ENCODE data around the gene WDR86.

The WDR86 gene

GRCh38 chr7:151454305-151454704 is 44.5 kb upstream of the WDR86 start:
- Histone ChIP-seq H3K27me3 (replicated peaks; ENCODE audit: insufficient read depth, low read length) (peaks cover 16% of the 10 kb centered on the region; the same call in 1 of the 2 replicates), H3F3A (ENCODE audit: insufficient read depth, low read length) (no peaks in the 10 kb centered on the region), H3K27ac (ENCODE audit: low read length) (no peak overlapping the region), H3K4me3 (ENCODE audit: low read length) (no peak overlapping the region), H3K9ac (ENCODE audit: low read length) (no peak overlapping the region), H3K4me1 (ENCODE audit: low read length) (no peaks in the 10 kb centered on the region), H4K20me1 (ENCODE audit: insufficient read depth, low read length) (no peaks in the 10 kb centered on the region), H3K4me2 (ENCODE audit: low read depth, low read length) (no peak overlapping the region), H3K9me3 (replicated peaks; ENCODE audit: insufficient read depth, low read length) (no peaks in the 10 kb centered on the region), H3K36me3 (replicated peaks; ENCODE audit: insufficient read depth, low read length) (no peaks in the 10 kb centered on the region), H2AFZ (ENCODE audit: low read length) (no peak overlapping the region), H3K9me2 (replicated peaks; ENCODE audit: insufficient read depth, low read length) (no peaks in the 10 kb centered on the region), H3K79me2 (ENCODE audit: low read length) (no peaks in the 10 kb centered on the region)
- DNase-seq: no peak
- no peak for TF ChIP-seq EZH2 (optimal IDR thresholded peaks at IDR 0.05; ENCODE audit: low read depth, low read length)

- Histone ChIP-seq H3K9me2 (replicated peaks; ENCODE audit: insufficient read depth, low read length) (no peaks in the 10 kb centered on the region), H3K4me2 (ENCODE audit: low read depth, low read length) (no peak overlapping the region), H2AFZ (ENCODE audit: low read length) (no peak overlapping the region), H3F3A (ENCODE audit: insufficient read depth, low read length) (no peaks in the 10 kb centered on the region), H3K79me2 (ENCODE audit: low read length) (no peaks in the 10 kb centered on the region), H3K4me3 (ENCODE audit: low read length) (no peak overlapping the region), H3K36me3 (replicated peaks; ENCODE audit: insufficient read depth, low read length) (no peaks in the 10 kb centered on the region), H4K20me1 (ENCODE audit: insufficient read depth, low read length) (no peaks in the 10 kb centered on the region), H3K9me3 (replicated peaks; ENCODE audit: insufficient read depth, low read length) (no peaks in the 10 kb centered on the region), H3K4me1 (ENCODE audit: low read length) (no peaks in the 10 kb centered on the region), H3K27ac (ENCODE audit: low read length) (no peak overlapping the region), H3K27me3 (replicated peaks; ENCODE audit: insufficient read depth, low read length) (peaks cover 16% of the 10 kb centered on the region; the same call in 1 of the 2 replicates), H3K9ac (ENCODE audit: low read length) (no peak overlapping the region)
- TF ChIP-seq CTCF (IDR thresholded peaks at IDR 0.05; ENCODE audit: low read length) (no peak), EZH2 (optimal IDR thresholded peaks at IDR 0.05; ENCODE audit: low read depth, low read length) (no peak), EZH2phosphoT487 (IDR thresholded peaks at IDR 0.05; ENCODE audit: low read length) (no peak)
- no peak for DNase-seq
Observed at GRCh38 chr7:151453326-151453791, 43.5 kb upstream of the WDR86 start.

- Histone ChIP-seq H3K79me2 (ENCODE audit: low read length) (no peaks in the 10 kb centered on the region), H3K9me3 (replicated peaks; ENCODE audit: insufficient read depth, low read length) (no peaks in the 10 kb centered on the region), H3K4me2 (ENCODE audit: low read depth, low read length) (no peak overlapping the region), H3F3A (ENCODE audit: insufficient read depth, low read length) (no peaks in the 10 kb centered on the region), H3K27ac (ENCODE audit: low read length) (no peak overlapping the region), H3K36me3 (replicated peaks; ENCODE audit: insufficient read depth, low read length) (no peaks in the 10 kb centered on the region), H3K4me1 (ENCODE audit: low read length) (no peaks in the 10 kb centered on the region), H3K27me3 (replicated peaks; ENCODE audit: insufficient read depth, low read length) (peaks cover 16% of the 10 kb centered on the region; the same call in 1 of the 2 replicates), H3K9me2 (replicated peaks; ENCODE audit: insufficient read depth, low read length) (no peaks in the 10 kb centered on the region), H2AFZ (ENCODE audit: low read length) (no peak overlapping the region), H4K20me1 (ENCODE audit: insufficient read depth, low read length) (no peaks in the 10 kb centered on the region), H3K9ac (ENCODE audit: low read length) (no peak overlapping the region), H3K4me3 (ENCODE audit: low read length) (no peak overlapping the region)
- TF ChIP-seq CTCF (IDR thresholded peaks at IDR 0.05; ENCODE audit: low read length) (no peak), EZH2phosphoT487 (IDR thresholded peaks at IDR 0.05; ENCODE audit: low read length) (no peak), EZH2 (optimal IDR thresholded peaks at IDR 0.05; ENCODE audit: low read depth, low read length) (no peak)
- DNase-seq: no peak
Observed at GRCh38 chr7:151452680-151453325, 43.0 kb upstream of the WDR86 start.

All from MM.1S (cell line).